OCI-LY3 (cell line): ENCODE measurements around the gene MYLK.

ENCODE experiments used
- EZH2phosphoT487 ChIP-seq: fragments of 200-600 bp; shearing (Covaris generic); IDR thresholded peaks from 2 replicates; pipeline ENCODE4 v1.6.1; 2018; ENCODE audit warnings: antibody characterized with exemption, mixed run types, low read depth
- TF ChIP-seq, protein P1 (sequence below): fragments of 200-600, 300-600 bp; sonication (generic); IDR thresholded peaks from 2 replicates; pipeline ENCODE4 v1.5.1; 2014; ENCODE audit warnings: antibody characterized with exemption, low read length, low read depth

DNA sequence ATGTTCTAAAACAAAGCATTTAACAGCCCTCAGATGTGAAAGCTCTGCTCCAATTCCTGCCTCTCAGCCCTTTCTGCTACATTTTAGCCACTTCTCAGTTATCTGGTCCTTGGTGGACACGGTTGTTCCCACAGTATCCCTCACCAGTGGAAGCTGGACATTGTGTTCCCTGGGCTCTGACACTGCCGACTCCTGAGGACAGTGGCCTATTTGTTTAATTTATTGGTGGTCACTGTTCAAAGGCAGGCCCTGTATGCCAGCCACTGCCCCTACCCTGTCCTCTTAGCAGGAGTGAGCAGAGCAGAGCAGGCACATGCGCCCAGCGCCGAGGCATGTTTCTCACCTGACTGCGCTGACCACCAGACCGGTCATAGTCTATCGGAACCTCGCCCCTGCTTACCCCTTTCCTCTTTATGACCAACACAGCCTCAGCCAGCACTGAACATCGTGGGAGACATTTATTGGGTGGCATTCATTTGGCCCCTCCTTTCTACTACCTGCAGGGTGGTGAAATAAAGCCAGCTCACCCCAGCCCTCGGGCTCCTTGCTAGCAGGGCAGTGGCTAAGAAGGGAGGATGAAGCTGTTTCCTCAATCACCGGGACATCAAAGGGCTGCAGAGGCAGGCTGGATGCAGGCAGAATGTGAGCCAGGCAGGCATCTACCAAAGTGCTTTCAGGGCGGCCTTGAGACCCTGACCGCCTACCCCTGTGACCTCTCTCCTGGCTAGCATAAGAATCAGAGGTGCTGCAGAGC is 245.0 kb downstream of the MYLK start:
- TF ChIP-seq, protein P1, sequence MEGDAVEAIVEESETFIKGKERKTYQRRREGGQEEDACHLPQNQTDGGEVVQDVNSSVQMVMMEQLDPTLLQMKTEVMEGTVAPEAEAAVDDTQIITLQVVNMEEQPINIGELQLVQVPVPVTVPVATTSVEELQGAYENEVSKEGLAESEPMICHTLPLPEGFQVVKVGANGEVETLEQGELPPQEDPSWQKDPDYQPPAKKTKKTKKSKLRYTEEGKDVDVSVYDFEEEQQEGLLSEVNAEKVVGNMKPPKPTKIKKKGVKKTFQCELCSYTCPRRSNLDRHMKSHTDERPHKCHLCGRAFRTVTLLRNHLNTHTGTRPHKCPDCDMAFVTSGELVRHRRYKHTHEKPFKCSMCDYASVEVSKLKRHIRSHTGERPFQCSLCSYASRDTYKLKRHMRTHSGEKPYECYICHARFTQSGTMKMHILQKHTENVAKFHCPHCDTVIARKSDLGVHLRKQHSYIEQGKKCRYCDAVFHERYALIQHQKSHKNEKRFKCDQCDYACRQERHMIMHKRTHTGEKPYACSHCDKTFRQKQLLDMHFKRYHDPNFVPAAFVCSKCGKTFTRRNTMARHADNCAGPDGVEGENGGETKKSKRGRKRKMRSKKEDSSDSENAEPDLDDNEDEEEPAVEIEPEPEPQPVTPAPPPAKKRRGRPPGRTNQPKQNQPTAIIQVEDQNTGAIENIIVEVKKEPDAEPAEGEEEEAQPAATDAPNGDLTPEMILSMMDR: no peak
- TF ChIP-seq EZH2phosphoT487: no peak
